Measurements from ENCODE around the gene NEMP1. TPM values are rescaled to one million over a fixed set of nuclear protein-coding genes. Genes with fewer than 3 reads are reported as not detected.

NEMP1 gene
- total RNA-seq, 1 donor from 2014 or later, result 19.7 TPM

DNA sequence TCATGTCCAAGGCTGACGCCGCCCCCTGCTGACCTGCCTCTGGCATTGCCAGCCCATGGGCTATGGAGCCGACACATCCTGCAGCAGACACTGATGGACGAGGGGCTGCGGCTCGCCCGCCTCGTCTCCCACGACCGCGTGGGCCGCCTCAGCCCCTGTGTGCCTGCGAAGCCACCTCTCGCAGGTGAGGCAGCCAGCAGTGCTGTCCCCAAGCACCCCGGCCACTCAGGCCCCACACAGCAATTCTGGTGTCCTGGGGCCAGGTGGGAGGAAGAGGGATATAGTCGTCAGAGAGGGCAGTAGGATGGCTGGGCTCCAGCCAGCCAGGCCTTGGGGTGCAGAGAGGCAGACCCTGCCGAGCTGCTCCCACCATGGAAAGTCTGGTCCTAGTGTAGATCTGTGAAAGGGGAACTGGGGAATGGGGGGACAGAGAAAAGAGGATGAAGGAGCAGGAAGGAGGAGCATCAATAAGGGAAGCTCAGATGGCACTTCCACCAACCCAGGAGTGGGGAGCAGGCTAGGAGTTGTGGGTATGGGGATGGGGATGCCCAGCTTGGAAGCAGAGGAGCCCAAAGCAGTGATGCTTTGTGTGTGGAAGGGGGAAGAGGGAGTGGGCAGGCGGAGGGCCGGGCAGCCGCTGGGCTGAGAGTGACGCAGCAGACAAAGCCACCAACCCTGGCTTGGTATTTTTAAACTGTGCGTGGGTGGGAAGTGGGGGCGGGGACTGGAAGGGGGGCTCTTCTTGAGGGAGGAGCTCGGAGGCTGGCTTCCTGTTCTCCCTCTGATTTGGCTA is 15.0 kb upstream of the NEMP1 start:
- Mint-ChIP-seq H3K36me3 (peaks cover 24% of the 10 kb centered on the region), H3K9me3 (no peaks in the 10 kb centered on the region), H3K4me3 (peak overlapping the region; percentile 37), H3K27me3 (ENCODE audit: low read depth) (no peaks in the 10 kb centered on the region), H3K4me1 (peaks cover 63% of the 10 kb centered on the region), H3K27ac (peak overlapping the region; percentile 95)
- DNase-seq (ENCODE audit: low spot score in 2 of 2, unreplicated experiment in 2 of 2), result peak; percentile 66 to 68
- TF ChIP-seq, protein P1, sequence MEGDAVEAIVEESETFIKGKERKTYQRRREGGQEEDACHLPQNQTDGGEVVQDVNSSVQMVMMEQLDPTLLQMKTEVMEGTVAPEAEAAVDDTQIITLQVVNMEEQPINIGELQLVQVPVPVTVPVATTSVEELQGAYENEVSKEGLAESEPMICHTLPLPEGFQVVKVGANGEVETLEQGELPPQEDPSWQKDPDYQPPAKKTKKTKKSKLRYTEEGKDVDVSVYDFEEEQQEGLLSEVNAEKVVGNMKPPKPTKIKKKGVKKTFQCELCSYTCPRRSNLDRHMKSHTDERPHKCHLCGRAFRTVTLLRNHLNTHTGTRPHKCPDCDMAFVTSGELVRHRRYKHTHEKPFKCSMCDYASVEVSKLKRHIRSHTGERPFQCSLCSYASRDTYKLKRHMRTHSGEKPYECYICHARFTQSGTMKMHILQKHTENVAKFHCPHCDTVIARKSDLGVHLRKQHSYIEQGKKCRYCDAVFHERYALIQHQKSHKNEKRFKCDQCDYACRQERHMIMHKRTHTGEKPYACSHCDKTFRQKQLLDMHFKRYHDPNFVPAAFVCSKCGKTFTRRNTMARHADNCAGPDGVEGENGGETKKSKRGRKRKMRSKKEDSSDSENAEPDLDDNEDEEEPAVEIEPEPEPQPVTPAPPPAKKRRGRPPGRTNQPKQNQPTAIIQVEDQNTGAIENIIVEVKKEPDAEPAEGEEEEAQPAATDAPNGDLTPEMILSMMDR (IDR thresholded peaks at IDR 0.05; ENCODE audit: unreplicated experiment), result peak; percentile 53

DNA sequence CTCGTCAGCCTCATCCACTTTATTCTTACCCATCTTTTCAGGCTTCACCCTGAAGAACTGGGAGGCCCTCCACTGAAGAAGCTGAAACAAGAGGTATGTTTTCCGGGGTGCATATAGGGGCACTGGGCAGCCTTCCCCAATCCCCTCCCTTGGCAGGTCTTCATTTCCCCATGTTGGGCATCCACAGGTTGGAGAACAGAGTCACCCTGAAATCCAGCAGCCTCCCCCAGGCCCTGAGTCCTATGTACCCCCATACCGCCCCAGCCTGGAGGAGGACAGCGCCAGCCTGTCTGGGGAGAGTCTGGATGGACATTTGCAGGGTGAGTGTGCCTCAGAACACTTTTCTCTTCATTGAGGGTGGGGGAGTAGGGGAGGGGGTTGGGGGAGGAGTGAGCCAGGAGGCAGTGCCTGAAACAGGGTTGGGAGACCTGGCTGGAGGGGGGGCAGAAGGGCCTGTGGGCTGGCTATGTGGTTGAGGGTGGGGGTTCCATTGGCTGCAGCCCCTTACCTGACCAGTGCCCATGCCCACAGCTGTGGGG is 14.4 kb upstream of the NEMP1 start:
- Mint-ChIP-seq H3K4me3 (peak overlapping the region; percentile 41), H3K27ac (peak overlapping the region; percentile 95), H3K4me1 (peaks cover 65% of the 10 kb centered on the region), H3K27me3 (ENCODE audit: low read depth) (no peaks in the 10 kb centered on the region), H3K9me3 (no peaks in the 10 kb centered on the region), H3K36me3 (peaks cover 21% of the 10 kb centered on the region)
- no peak for DNase-seq (ENCODE audit: low spot score in 2 of 2, unreplicated experiment in 2 of 2)
- TF ChIP-seq, protein P1 (IDR thresholded peaks at IDR 0.05; ENCODE audit: unreplicated experiment), result no peak

DNA sequence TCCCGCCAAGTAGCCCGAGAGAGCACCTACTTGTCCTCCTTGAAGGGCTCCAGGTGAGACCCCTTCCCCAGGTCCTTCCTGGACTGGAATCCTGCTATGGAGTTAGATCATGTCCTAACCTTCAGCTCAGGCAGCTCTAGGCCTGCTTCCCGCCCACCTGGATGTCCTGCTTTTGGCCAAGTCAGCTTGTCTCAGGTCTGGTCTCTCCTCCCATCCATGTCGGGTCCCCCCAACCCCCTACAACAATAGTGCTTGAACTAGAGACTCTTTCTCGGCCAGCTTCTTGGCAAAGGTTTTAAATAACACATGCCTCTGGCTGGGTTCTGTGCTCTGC is 13.9 kb upstream of the NEMP1 start:
- H3K4me3 Mint-ChIP-seq, result peak overlapping the region; percentile 41
- TF ChIP-seq, protein P1 (IDR thresholded peaks at IDR 0.05; ENCODE audit: unreplicated experiment), result no peak
- peaks cover 65% of the 10 kb centered on the region for H3K4me1 Mint-ChIP-seq
- H3K36me3 Mint-ChIP-seq, result peaks cover 21% of the 10 kb centered on the region
- no peak for DNase-seq (ENCODE audit: low spot score in 2 of 2, unreplicated experiment in 2 of 2)
- no peaks in the 10 kb centered on the region for H3K27me3 Mint-ChIP-seq (ENCODE audit: low read depth)
- peak overlapping the region; percentile 89 for H3K27ac Mint-ChIP-seq
- no peaks in the 10 kb centered on the region for H3K9me3 Mint-ChIP-seq

DNA sequence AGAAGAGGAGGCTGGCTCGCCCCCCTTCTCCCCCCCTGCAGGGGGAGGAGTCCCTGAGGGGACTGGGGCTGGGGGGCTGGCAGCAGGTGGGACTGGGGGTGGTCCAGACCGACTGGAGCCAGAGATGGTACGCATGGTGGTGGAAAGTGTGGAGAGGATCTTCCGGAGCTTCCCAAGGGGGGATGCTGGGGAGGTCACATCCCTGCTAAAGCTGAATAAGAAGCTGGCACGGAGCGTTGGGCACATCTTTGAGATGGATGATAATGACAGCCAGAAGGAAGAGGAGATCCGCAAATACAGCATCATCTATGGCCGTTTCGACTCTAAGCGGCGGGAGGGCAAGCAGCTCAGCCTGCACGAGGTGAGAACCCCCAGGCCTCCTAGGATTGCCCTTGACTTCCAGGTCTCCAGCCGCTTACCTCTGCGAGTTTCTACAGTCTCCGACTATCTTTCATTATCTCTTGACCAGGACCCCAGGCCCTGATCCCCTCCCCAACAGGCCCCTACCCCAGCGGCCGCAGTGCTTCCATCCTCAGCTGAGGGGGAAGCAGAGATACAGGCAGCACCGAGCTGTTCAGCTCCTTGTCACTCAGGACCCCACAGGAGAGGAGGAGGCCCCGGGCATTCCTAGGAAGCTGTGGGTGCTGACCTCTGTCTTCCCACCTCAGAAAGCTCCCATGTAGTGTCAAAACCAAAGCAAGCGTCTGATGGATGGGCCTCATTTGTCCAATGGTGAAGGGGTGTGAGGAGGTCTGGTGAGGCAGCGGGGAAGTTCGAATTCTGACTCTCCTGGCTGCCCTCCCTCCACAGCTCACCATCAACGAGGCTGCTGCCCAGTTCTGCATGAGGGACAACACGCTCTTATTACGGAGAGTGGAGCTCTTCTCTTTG is 13.3 kb upstream of the NEMP1 start:
- peak overlapping the region; percentile 43 for H3K4me3 Mint-ChIP-seq
- peak overlapping the region; percentile 89 for H3K27ac Mint-ChIP-seq
- no peak for DNase-seq (ENCODE audit: low spot score in 2 of 2, unreplicated experiment in 2 of 2)
- no peaks in the 10 kb centered on the region for H3K9me3 Mint-ChIP-seq
- peaks cover 17% of the 10 kb centered on the region for H3K36me3 Mint-ChIP-seq
- no peaks in the 10 kb centered on the region for H3K27me3 Mint-ChIP-seq (ENCODE audit: low read depth)
- peaks cover 66% of the 10 kb centered on the region for H3K4me1 Mint-ChIP-seq
- TF ChIP-seq, protein P1 (IDR thresholded peaks at IDR 0.05; ENCODE audit: unreplicated experiment), result no peak

DNA sequence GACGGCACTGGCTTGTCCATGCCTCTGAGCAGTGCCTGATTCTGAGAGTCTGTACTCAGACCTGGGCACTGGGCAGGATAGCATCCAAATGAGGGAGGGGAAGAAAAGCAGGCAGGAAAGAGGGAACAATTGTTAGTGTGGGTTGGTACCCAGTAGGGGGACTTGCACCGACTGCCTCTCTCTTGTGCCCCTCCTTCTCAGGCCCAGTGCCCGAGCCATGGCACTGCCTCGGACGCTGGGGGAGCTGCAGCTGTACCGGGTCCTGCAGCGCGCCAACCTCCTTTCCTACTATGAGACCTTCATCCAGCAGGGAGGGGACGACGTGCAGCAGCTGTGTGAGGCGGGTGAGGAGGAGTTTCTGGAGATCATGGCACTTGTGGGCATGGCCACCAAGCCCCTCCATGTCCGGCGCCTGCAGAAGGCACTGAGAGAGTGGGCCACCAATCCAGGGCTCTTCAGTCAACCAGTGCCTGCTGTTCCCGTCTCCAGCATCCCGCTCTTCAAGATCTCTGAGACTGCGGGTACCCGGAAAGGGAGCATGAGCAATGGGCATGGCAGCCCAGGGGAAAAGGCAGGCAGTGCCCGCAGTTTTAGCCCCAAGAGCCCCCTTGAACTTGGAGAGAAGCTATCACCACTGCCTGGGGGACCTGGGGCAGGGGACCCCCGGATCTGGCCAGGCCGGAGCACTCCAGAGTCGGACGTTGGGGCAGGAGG is 12.5 kb upstream of the NEMP1 start:
- H3K9me3 Mint-ChIP-seq, result no peaks in the 10 kb centered on the region
- TF ChIP-seq, protein P1 (IDR thresholded peaks at IDR 0.05; ENCODE audit: unreplicated experiment), result no peak
- H3K27me3 Mint-ChIP-seq (ENCODE audit: low read depth), result no peaks in the 10 kb centered on the region
- H3K4me3 Mint-ChIP-seq, result peak overlapping the region; percentile 96
- DNase-seq (ENCODE audit: low spot score in 2 of 2, unreplicated experiment in 2 of 2), result no peak
- peaks cover 15% of the 10 kb centered on the region for H3K36me3 Mint-ChIP-seq
- H3K27ac Mint-ChIP-seq, result peak overlapping the region; percentile 74
- peaks cover 66% of the 10 kb centered on the region for H3K4me1 Mint-ChIP-seq

Data from mesothelial cell of epicardium (in vitro differentiated cells).